ENCODE results near the gene ZRANB3. TPM values are rescaled to one million over a fixed set of nuclear protein-coding genes. Genes with fewer than 3 reads are reported as not detected.

The ZRANB3 gene
- total and polyA plus RNA-seq, 4 donors = 2.5 to 7.2 (median 4.1) TPM

- TF ChIP-seq REST (IDR thresholded peaks at IDR 0.05) = no peak
- no peak for TF ChIP-seq HNF4G (IDR thresholded peaks at IDR 0.05)
Observed at GRCh38 chr2:135164431-135164830, 366.6 kb downstream of the ZRANB3 start (continued).

GRCh38 chr2:135163901-135164300, 367.1 kb downstream of the ZRANB3 start:
- Histone ChIP-seq H3K4me3 (ENCODE audit: low read depth in 1 of 3, low read length in 3 of 3) (no peak overlapping the region), H3K4me1 (ENCODE audit: control insufficient read depth in 4 of 4, insufficient read depth in 4 of 4, low read length in 3 of 4) (no peaks in the 10 kb centered on the region), H3K36me3 (ENCODE audit: control insufficient read depth in 4 of 4, insufficient read depth in 3 of 4, low read depth in 1 of 4, low read length in 3 of 4) (peaks cover 3 to 45% (median 36%) of the 10 kb centered on the region in 4 donors), H3K9ac (ENCODE audit: low read depth in 1 of 2, low read length in 2 of 2) (no peak overlapping the region), H3K27ac (ENCODE audit: low read depth in 1 of 2, low read length in 2 of 2) (no peak overlapping the region), H3K9me3 (ENCODE audit: control insufficient read depth in 4 of 4, low read length in 3 of 4) (no peaks in the 10 kb centered on the region), H3K27me3 (ENCODE audit: control insufficient read depth in 4 of 4, insufficient read depth in 4 of 4, low read length in 3 of 4) (no peaks in the 10 kb centered on the region)
- no peak for DNase-seq (ENCODE audit: low spot score)
- TF ChIP-seq JUND (IDR thresholded peaks at IDR 0.05) = no peak
- WGBS = 98% methylated on average over 5 of the region's 5 CpGs

GRCh38 chr2:135163306-135163705, 367.7 kb downstream of the ZRANB3 start:
- Histone ChIP-seq H3K9ac (ENCODE audit: low read depth in 1 of 2, low read length in 2 of 2) (no peak overlapping the region), H3K4me1 (ENCODE audit: control insufficient read depth in 4 of 4, insufficient read depth in 4 of 4, low read length in 3 of 4) (no peaks in the 10 kb centered on the region), H3K27me3 (ENCODE audit: control insufficient read depth in 4 of 4, insufficient read depth in 4 of 4, low read length in 3 of 4) (no peaks in the 10 kb centered on the region), H3K9me3 (ENCODE audit: control insufficient read depth in 4 of 4, low read length in 3 of 4) (no peaks in the 10 kb centered on the region), H3K27ac (ENCODE audit: low read depth in 1 of 2, low read length in 2 of 2) (no peak overlapping the region), H3K36me3 (ENCODE audit: control insufficient read depth in 4 of 4, insufficient read depth in 3 of 4, low read depth in 1 of 4, low read length in 3 of 4) (peaks cover 3 to 39% (median 32%) of the 10 kb centered on the region in 4 donors), H3K4me3 (ENCODE audit: low read depth in 1 of 3, low read length in 3 of 3) (no peak overlapping the region)
- TF ChIP-seq GABPA (IDR thresholded peaks at IDR 0.05 in 1 of 2, conservative IDR thresholded peaks at IDR 0.05 in 1 of 2) (no peak), FOXA2 (IDR thresholded peaks at IDR 0.05) (no peak), TAF1 (conservative IDR thresholded peaks at IDR 0.05) (no peak), MAX (IDR thresholded peaks at IDR 0.05) (no peak), REST (IDR thresholded peaks at IDR 0.05) (no peak), NR2F2 (IDR thresholded peaks at IDR 0.05) (no peak), FOXA1 (IDR thresholded peaks at IDR 0.05) (no peak), CTCF (IDR thresholded peaks at IDR 0.05; ENCODE audit: low read depth, low read length, missing input control) (no peak), ATF3 (IDR thresholded peaks at IDR 0.05) (no peak), SP1 (IDR thresholded peaks at IDR 0.05) (no peak), HNF4G (IDR thresholded peaks at IDR 0.05) (no peak), YY1 (IDR thresholded peaks at IDR 0.05) (no peak), JUND (IDR thresholded peaks at IDR 0.05) (no peak), RXRA (IDR thresholded peaks at IDR 0.05) (no peak), RAD21 (IDR thresholded peaks at IDR 0.05) (no peak)
- DNase-seq (ENCODE audit: low spot score) = no peak
- WGBS = 84% methylated on average over 2 of the region's 2 CpGs

Data from liver (tissue), 9 donors.